Endothelial cell of umbilical vein (primary cell): ENCODE measurements around the gene GAS1. TPM values are rescaled to one million over a fixed set of nuclear protein-coding genes. Genes with fewer than 3 reads are reported as not detected.
A peak's percentile ranks its signal among the peaks of the same experiment; 100 is the strongest.

Source experiments
- BruUV-seq: library from RNA; stranded (reverse); fragments of 400-500 nt; replicated peaks from 2 replicates; lab custom pipeline; 2021; lab: Mats Ljungman, UMichigan
- CTCF ChIA-PET: fragments of 300-600, 350-600 bp; sonication (Branson Sonifier 250); formaldehyde crosslinking; loops from one replicate; lab custom pipeline; 2021; ENCODE audit warnings: antibody characterized with exemption, inconsistent platforms; lab: Charles Lee
- POLR2A ChIA-PET: fragments of 300-600, 350-600 bp; sonication (Branson Sonifier 250); formaldehyde crosslinking; loops from one replicate; lab custom pipeline; 2021; ENCODE audit warnings: antibody characterized with exemption, inconsistent platforms; lab: Charles Lee
- DNase-seq: peaks from one replicate; pipeline ENCODE4 v3.0.0-alpha.2; 2011; ENCODE audit warnings: low read depth, low spot score
- FAIRE-seq: peaks from 2 replicates; lab custom pipeline; 2011; peaks lifted over from hg19 to GRCh38; lab: Jason Lieb, UNC
- H2AFZ ChIP-seq: 2 replicates; pipeline ENCODE4 v1.6.0; 2012; ENCODE audit warnings: low read depth, low read length, control low read depth, inconsistent platforms
- H3K27ac ChIP-seq: 2 replicates; pipeline ENCODE4 v1.5.1; 2011; ENCODE audit warnings: low read depth, mild to moderate bottlenecking, control low read depth, low read length, moderate library complexity; ENCODE audit not compliant: insufficient read depth
- H3K27me3 ChIP-seq, 2 experiments: 2 replicates each; pipeline versions ENCODE4 v1.6.0 to v1.6.1; 2011; ENCODE audit warnings: low read length in 2 of 2, mixed read lengths in 1 of 2; ENCODE audit not compliant: control insufficient read depth in 2 of 2, insufficient read depth in 2 of 2
- H3K36me3 ChIP-seq, 2 experiments: 2 replicates in 1 of 2; 3 replicates in 1 of 2; pipeline ENCODE4 v1.5.1; 2011; ENCODE audit warnings: low read length in 2 of 2, mild to moderate bottlenecking in 1 of 2, moderate library complexity in 1 of 2; ENCODE audit not compliant: control insufficient read depth in 2 of 2, insufficient read depth in 2 of 2; ENCODE audit errors: extremely low read depth in 1 of 2
- H3K4me1 ChIP-seq: 3 replicates; pipeline ENCODE4 v1.5.1; 2011; ENCODE audit warnings: mild to moderate bottlenecking, low read length; ENCODE audit not compliant: control insufficient read depth, insufficient read depth; ENCODE audit errors: extremely low read depth
- H3K4me2 ChIP-seq: 2 replicates; pipeline ENCODE4 v1.6.1; 2011; ENCODE audit warnings: low read length, control low read depth, mixed read lengths; ENCODE audit not compliant: insufficient read depth
- H3K4me3 ChIP-seq, 3 experiments: fragments of 200-600 bp in 1 of 3; sonication (generic), shearing (Covaris generic) in 1 of 3; replicated peaks in 1 of 3; 2 replicates each; pipeline ENCODE4 v1.5.1; 2011 to 2016; ENCODE audit warnings: control low read depth in 3 of 3, low read length in 3 of 3, mild to moderate bottlenecking in 2 of 3, inconsistent platforms in 1 of 3, low read depth in 1 of 3, moderate library complexity in 1 of 3; ENCODE audit not compliant: insufficient read depth in 1 of 3
- H3K79me2 ChIP-seq: 2 replicates; pipeline ENCODE4 v1.6.0; 2012; ENCODE audit warnings: low read length, inconsistent platforms; ENCODE audit not compliant: control insufficient read depth, insufficient read depth
- H3K9ac ChIP-seq: replicated peaks from 2 replicates; pipeline ENCODE3; 2011; ENCODE audit warnings: low read length, control low read depth; ENCODE audit not compliant: insufficient read depth; ENCODE audit errors: extremely low read depth
- H3K9me1 ChIP-seq: replicated peaks from 3 replicates; pipeline ENCODE4 v1.6.0; 2011; ENCODE audit warnings: mild to moderate bottlenecking, low read length; ENCODE audit not compliant: control insufficient read depth, insufficient read depth; ENCODE audit errors: extremely low read depth
- H3K9me3 ChIP-seq: replicated peaks from 2 replicates; pipeline ENCODE4 v1.5.1; 2012; ENCODE audit warnings: low read length, inconsistent platforms; ENCODE audit not compliant: control insufficient read depth, insufficient read depth
- H4K20me1 ChIP-seq: replicated peaks from 2 replicates; pipeline ENCODE3; 2011; ENCODE audit warnings: mild to moderate bottlenecking, low read length; ENCODE audit not compliant: control insufficient read depth, insufficient read depth; ENCODE audit errors: extremely low read depth
- CTCF ChIP-seq, 2 donors: IDR thresholded peaks; 1 replicate in 1 of 2; 2 replicates in 1 of 2; pipeline ENCODE4 v1.5.1; 2011; ENCODE audit warnings: low read length in 2 of 2, mild to moderate bottlenecking in 2 of 2, moderate library complexity in 2 of 2, control low read depth in 1 of 2, inconsistent platforms in 1 of 2, low read depth in 1 of 2; ENCODE audit not compliant: insufficient read depth in 1 of 2; ENCODE audit errors: extremely low read depth in 1 of 2
- GATA2 ChIP-seq: IDR thresholded peaks from 2 replicates; pipeline ENCODE4 v1.7.0; 2011; ENCODE audit warnings: low read depth, mild to moderate bottlenecking, moderate library complexity, mixed read lengths, low read length; ENCODE audit not compliant: insufficient read length, insufficient read depth
- POLR2A ChIP-seq: IDR thresholded peaks from 2 replicates; pipeline ENCODE4 v1.6.1; 2012; ENCODE audit warnings: low read depth, mild to moderate bottlenecking, control low read depth, low read length
- dilution Hi-C: fragments of 300-500 bp; cut with MboI; formaldehyde crosslinking; loops from one replicate; pipeline ENCODE4 v1.15.0; 2019; ENCODE audit warnings: low sequenced_read_pairs; ENCODE audit not compliant: extremely low pct_ligation_motif_present
- intact Hi-C: fragments of 100-400 bp; cut with micrococcal nuclease; formaldehyde crosslinking; loops from one replicate; pipeline ENCODE4 v1.10.0; 2022
- polyA plus RNA-seq, 4 experiments: library from polyadenylated mRNA; depleted of rRNA in 3 of 4; stranded (reverse) in 3 of 4; unstranded in 1 of 4; fragments of >200 nt; gene quantifications; 2 replicates each; pipeline versions ENCODE4 v1.2.1 to v1.2.3, GENCODE V29; 2011 to 2012; ENCODE audit warnings: missing spikeins in 1 of 4
- total RNA-seq: library from RNA; stranded (reverse); gene quantifications from 2 replicates; pipeline ENCODE4 v1.2.3, GENCODE V29; 2021

The GAS1 gene
- total and polyA plus RNA-seq, 2 donors (not counting 3 experiments of a cell fraction or from before 2014, with no cell fraction given), result 0.06 to 0.15 TPM

- no TSS peak for BruUV-seq
These were observed 996 bp upstream of the GAS1 start for GRCh38 chr9:86948074-86948929.

More at GRCh38 chr9:86948074-86948929, 996 bp upstream of the GAS1 start:
- Histone ChIP-seq H3K4me2 (peak overlapping the region; percentile 20), H4K20me1 (no peaks in the 10 kb centered on the region), H3K4me1 (peaks cover 3% of the 10 kb centered on the region), H3K4me3 (peak overlapping the region in 2 of 3 experiments; percentile 30 to 69), H2AFZ (peak overlapping the region; percentile 55), H3K9me1 (no peaks in the 10 kb centered on the region), H3K27ac (no peak overlapping the region), H3K36me3 (no peaks in the 10 kb centered on the region), H3K27me3 (peaks cover 12 to 20% of the 10 kb centered on the region in 2 experiments), H3K9ac (no peak overlapping the region), H3K9me3 (no peaks in the 10 kb centered on the region), H3K79me2 (no peaks in the 10 kb centered on the region)
- intact Hi-C loops, result loop anchor here (5.0 to 10.0 kb wide), 3 partner anchors 326 to 1204 kb away; partner anchors contain the start of gene AGTPBP1
- no peak for TF ChIP-seq GATA2
- TF ChIP-seq POLR2A, result no peak
- peak; percentile 58 to 84 for TF ChIP-seq CTCF (IDR thresholded peaks at IDR 0.05; ENCODE audit: extremely low read depth in 1 of 2, insufficient read depth in 1 of 2, low read depth in 1 of 2, low read length in 2 of 2)
- FAIRE-seq (peak; percentile 83), DNase-seq (peak; percentile 61)
- ChIA-PET CTCF (interaction anchor here (0.8 to 2.2 kb wide), 15 partner anchors 8 to 778 kb away, joined by 3 to 10 read pairs (median 3); partner anchors contain the start of gene CTSL), POLR2A (interaction anchor here (0.6 to 0.7 kb wide), 3 partner anchors 118 to 274 kb away, joined by 3 to 10 read pairs (median 3); no protein-coding TSS in a partner anchor)
- dilution Hi-C loops, result no loop called here
